WTC11 (cell line): ENCODE data around the gene GZF1. TPM values are rescaled to one million over a fixed set of nuclear protein-coding genes. Genes with fewer than 3 reads are reported as not detected.

Experiments
- ATAC-seq: fragments of 200-7000 bp; cut with Tn5 transposase; 2 replicates; pipeline ENCODE4 v1.10.0; 2021; ENCODE audit warnings: mild to moderate bottlenecking, moderate library complexity
- CTCF ChIA-PET: fragments of 300-600 bp; sonication (Branson Sonifier 250); formaldehyde crosslinking; loops from one replicate; lab custom pipeline; 2021; ENCODE audit warnings: antibody characterized with exemption; lab: Charles Lee
- POLR2A ChIA-PET: fragments of 350-600 bp; sonication (Branson Sonifier 250); formaldehyde crosslinking; loops from one replicate; lab custom pipeline; 2021; ENCODE audit warnings: antibody characterized with exemption; lab: Charles Lee
- DNase-seq: peaks from one replicate; pipeline ENCODE4 v3.0.0; 2021; ENCODE audit warnings: low spot score
- H3K27ac Mint-ChIP-seq: 2 replicates; pipeline ENCODE4 v1.8.0; 2021; ENCODE audit warnings: mixed read lengths
- H3K27me3 Mint-ChIP-seq: 2 replicates; pipeline ENCODE4 v1.8.0; 2021; ENCODE audit warnings: low read depth, mild to moderate bottlenecking, moderate library complexity, mixed read lengths
- H3K36me3 Mint-ChIP-seq: 2 replicates; pipeline ENCODE4 v1.8.0; 2021; ENCODE audit warnings: mixed read lengths
- H3K4me1 Mint-ChIP-seq: 2 replicates; pipeline ENCODE4 v1.8.0; 2022; ENCODE audit warnings: mixed read lengths
- H3K4me3 Mint-ChIP-seq: 2 replicates; pipeline ENCODE4 v1.8.0; 2021; ENCODE audit warnings: mild to moderate bottlenecking, moderate library complexity, mixed read lengths
- H3K9me3 Mint-ChIP-seq: 2 replicates; pipeline ENCODE4 v1.8.0; 2021; ENCODE audit warnings: mixed read lengths
- CREB1 ChIP-seq: sonication (generic); formaldehyde crosslinking; IDR thresholded peaks from 2 replicates; pipeline ENCODE4 v1.8.0; 2023; ENCODE audit warnings: mild to moderate bottlenecking, missing genetic modification reagents
- CREM ChIP-seq: sonication (generic); formaldehyde crosslinking; IDR thresholded peaks from 2 replicates; pipeline ENCODE4 v1.8.1; 2022; ENCODE audit warnings: mild to moderate bottlenecking, missing genetic modification reagents, moderate library complexity
- EMX1 ChIP-seq: fragments of 250-450 bp; sonication (Bioruptor Pico); IDR thresholded peaks from 2 replicates; pipeline ENCODE4 v1.8.0; 2021; ENCODE audit warnings: mild to moderate bottlenecking
- ESRRA ChIP-seq: sonication (generic); formaldehyde crosslinking; IDR thresholded peaks from 2 replicates; pipeline ENCODE4 v1.8.1; 2022; ENCODE audit warnings: mild to moderate bottlenecking, missing genetic modification reagents, borderline replicate concordance
- JAZF1 ChIP-seq: fragments of 250-450 bp; sonication (Bioruptor Pico); IDR thresholded peaks from 2 replicates; pipeline ENCODE4 v1.9.0; 2021; ENCODE audit warnings: moderate library complexity, mild to moderate bottlenecking, inconsistent platforms
- JUN ChIP-seq: sonication (generic); formaldehyde crosslinking; IDR thresholded peaks from 2 replicates; pipeline ENCODE4 v1.8.0; 2023; ENCODE audit warnings: mild to moderate bottlenecking, missing genetic modification reagents
- NFE2L1 ChIP-seq: sonication (generic); formaldehyde crosslinking; IDR thresholded peaks from 2 replicates; pipeline ENCODE4 v1.8.1; 2023; ENCODE audit warnings: missing genetic modification reagents
- NFYB ChIP-seq: sonication (generic); formaldehyde crosslinking; conservative IDR thresholded peaks from 2 replicates; pipeline ENCODE4 v1.8.0; 2022; ENCODE audit warnings: low read depth, missing genetic modification reagents
- SMAD4 ChIP-seq: sonication (generic); formaldehyde crosslinking; IDR thresholded peaks from 2 replicates; pipeline ENCODE4 v1.8.0; 2022; ENCODE audit warnings: mild to moderate bottlenecking, missing genetic modification reagents
- TP53 ChIP-seq: sonication (generic); formaldehyde crosslinking; IDR thresholded peaks from 2 replicates; pipeline ENCODE4 v1.8.1; 2023; ENCODE audit warnings: mild to moderate bottlenecking, missing genetic modification reagents
- ZBTB21 ChIP-seq: sonication (generic); formaldehyde crosslinking; IDR thresholded peaks from 2 replicates; pipeline ENCODE4 v1.8.1; 2023; ENCODE audit warnings: mild to moderate bottlenecking, missing genetic modification reagents, borderline replicate concordance
- ZNF138 ChIP-seq: sonication (generic); formaldehyde crosslinking; conservative IDR thresholded peaks from 2 replicates; pipeline ENCODE4 v1.8.1; 2022; ENCODE audit warnings: mild to moderate bottlenecking, moderate library complexity, missing genetic modification reagents
- ZNF317 ChIP-seq: sonication (generic); formaldehyde crosslinking; IDR thresholded peaks from 2 replicates; pipeline ENCODE4 v1.8.1; 2023; ENCODE audit warnings: low read depth, mild to moderate bottlenecking, moderate library complexity, missing genetic modification reagents, borderline replicate concordance
- ZNF671 ChIP-seq: fragments of 250-450 bp; sonication (Bioruptor Pico); IDR thresholded peaks from 2 replicates; pipeline ENCODE4 v1.8.0; 2021; ENCODE audit warnings: mild to moderate bottlenecking
- total RNA-seq: library from RNA; stranded (reverse); gene quantifications from 3 replicates; pipeline ENCODE4 v1.2.3, GENCODE V29; 2021
- TF ChIP-seq, protein P1 (sequence below): sonication (generic); formaldehyde crosslinking; conservative IDR thresholded peaks from 2 replicates; pipeline ENCODE4 v1.8.1; 2022; ENCODE audit warnings: mild to moderate bottlenecking, missing genetic modification reagents
- TF ChIP-seq, protein P2 (sequence below): sonication (generic); formaldehyde crosslinking; IDR thresholded peaks from 2 replicates; pipeline ENCODE4 v1.8.1; 2023; ENCODE audit warnings: mild to moderate bottlenecking, missing genetic modification reagents
- TF ChIP-seq, protein P3 (sequence below): fragments of 250-450 bp; sonication (Bioruptor Pico); IDR thresholded peaks from 2 replicates; pipeline ENCODE4 v1.9.0; 2021; ENCODE audit warnings: mild to moderate bottlenecking
- TF ChIP-seq, protein P4 (sequence below): sonication (generic); formaldehyde crosslinking; IDR thresholded peaks from 2 replicates; pipeline ENCODE4 v1.8.1; 2023; ENCODE audit warnings: mild to moderate bottlenecking, missing genetic modification reagents, moderate library complexity
- TF ChIP-seq, protein P5 (sequence below): sonication (generic); formaldehyde crosslinking; IDR thresholded peaks from 2 replicates; pipeline ENCODE4 v1.8.0; 2022; ENCODE audit warnings: missing genetic modification reagents
- TF ChIP-seq, protein P6 (sequence below): sonication (generic); formaldehyde crosslinking; conservative IDR thresholded peaks from 2 replicates; pipeline ENCODE4 v1.8.1; 2023; ENCODE audit warnings: mild to moderate bottlenecking, low read depth, missing genetic modification reagents, moderate library complexity
- TF ChIP-seq, protein P7 (sequence below): sonication (generic); formaldehyde crosslinking; IDR thresholded peaks from 2 replicates; pipeline ENCODE4 v1.8.0; 2022; ENCODE audit warnings: mild to moderate bottlenecking, missing genetic modification reagents
- TF ChIP-seq, protein P8 (sequence below): fragments of 250-450 bp; sonication (Bioruptor Pico); conservative IDR thresholded peaks from 2 replicates; pipeline ENCODE4 v1.9.0; 2021; ENCODE audit warnings: mild to moderate bottlenecking

GZF1 gene
- total RNA-seq, 1 experiment from 2014 or later, result 9.5 TPM

DNA sequence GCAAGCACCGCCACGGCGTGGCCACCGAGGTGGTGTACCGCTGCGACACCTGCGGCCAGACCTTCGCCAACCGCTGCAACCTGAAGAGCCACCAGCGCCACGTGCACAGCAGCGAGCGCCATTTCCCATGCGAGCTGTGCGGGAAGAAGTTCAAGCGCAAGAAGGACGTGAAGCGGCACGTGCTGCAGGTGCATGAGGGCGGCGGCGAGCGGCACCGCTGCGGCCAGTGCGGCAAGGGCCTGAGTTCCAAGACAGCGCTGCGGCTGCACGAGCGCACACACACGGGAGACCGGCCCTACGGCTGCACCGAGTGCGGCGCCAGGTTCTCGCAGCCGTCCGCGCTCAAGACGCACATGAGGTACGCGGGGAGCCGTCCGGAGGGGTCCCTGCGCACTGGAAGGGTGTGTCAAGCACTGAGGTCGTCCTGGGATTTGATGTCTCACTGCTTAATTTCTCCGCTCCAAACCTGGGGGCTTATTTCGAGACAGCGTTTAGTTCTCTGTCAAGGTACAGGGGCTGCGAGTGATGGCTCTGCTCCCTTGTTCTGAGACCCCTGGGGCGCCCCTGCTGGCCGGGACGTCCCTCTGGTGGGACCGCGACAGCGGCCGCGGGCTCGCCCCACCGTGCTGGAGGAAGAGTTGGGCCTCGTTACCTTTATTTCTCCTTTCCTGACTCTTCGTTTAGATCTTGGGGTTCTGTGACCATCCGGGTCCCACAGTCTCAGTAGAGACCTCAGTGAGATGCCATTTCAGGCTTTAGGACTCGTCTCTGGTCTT is 3.6 kb downstream of the GZF1 start:
- H3K4me3 Mint-ChIP-seq, result no peak overlapping the region
- DNase-seq (no peak), ATAC-seq (no peak)
- ChIA-PET CTCF (no interaction called here), POLR2A (no interaction called here)
- TF ChIP-seq NFE2L1, result no peak
- TF ChIP-seq, protein P1, sequence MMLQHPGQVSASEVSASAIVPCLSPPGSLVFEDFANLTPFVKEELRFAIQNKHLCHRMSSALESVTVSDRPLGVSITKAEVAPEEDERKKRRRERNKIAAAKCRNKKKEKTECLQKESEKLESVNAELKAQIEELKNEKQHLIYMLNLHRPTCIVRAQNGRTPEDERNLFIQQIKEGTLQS, result 0 out of 2 replicates have a peak, but pooled peaks have one; percentile 27
- peaks cover 33% of the 10 kb centered on the region for H3K36me3 Mint-ChIP-seq
- no peaks in the 10 kb centered on the region for H3K9me3 Mint-ChIP-seq
- H3K27ac Mint-ChIP-seq, result 0 out of 2 replicates have a peak overlapping the region, but pooled peaks have one; percentile 84
- peaks cover 18% of the 10 kb centered on the region for H3K4me1 Mint-ChIP-seq
- no peaks in the 10 kb centered on the region for H3K27me3 Mint-ChIP-seq

DNA sequence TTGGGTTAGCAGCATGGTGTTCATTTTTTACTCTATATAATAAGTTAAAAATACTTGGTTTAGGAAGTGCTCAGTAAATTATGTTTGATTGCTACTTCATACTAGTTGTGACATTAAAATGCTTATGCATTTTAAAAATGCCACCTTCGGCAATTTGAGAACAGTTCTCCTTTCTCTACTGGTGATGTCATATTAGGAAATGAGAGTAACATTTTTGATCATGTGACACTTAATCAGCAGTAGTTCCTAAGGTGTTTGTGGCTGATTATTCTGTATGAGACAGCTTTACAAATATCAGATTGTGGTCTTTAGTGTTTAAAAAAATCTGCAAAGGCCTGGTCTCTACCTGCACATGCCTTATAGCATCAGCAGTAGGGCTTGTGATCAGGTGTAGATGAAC is 4.4 kb downstream of the GZF1 start:
- H3K4me1 Mint-ChIP-seq, result peaks cover 12% of the 10 kb centered on the region
- H3K4me3 Mint-ChIP-seq, result no peak overlapping the region
- H3K27me3 Mint-ChIP-seq, result no peaks in the 10 kb centered on the region
- peaks cover 41% of the 10 kb centered on the region for H3K36me3 Mint-ChIP-seq
- ChIA-PET POLR2A (no interaction called here), CTCF (no interaction called here)
- TF ChIP-seq, protein P2, sequence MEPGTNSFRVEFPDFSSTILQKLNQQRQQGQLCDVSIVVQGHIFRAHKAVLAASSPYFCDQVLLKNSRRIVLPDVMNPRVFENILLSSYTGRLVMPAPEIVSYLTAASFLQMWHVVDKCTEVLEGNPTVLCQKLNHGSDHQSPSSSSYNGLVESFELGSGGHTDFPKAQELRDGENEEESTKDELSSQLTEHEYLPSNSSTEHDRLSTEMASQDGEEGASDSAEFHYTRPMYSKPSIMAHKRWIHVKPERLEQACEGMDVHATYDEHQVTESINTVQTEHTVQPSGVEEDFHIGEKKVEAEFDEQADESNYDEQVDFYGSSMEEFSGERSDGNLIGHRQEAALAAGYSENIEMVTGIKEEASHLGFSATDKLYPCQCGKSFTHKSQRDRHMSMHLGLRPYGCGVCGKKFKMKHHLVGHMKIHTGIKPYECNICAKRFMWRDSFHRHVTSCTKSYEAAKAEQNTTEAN (CRISPR knock-in tag), result no peak
- TF ChIP-seq, protein P3, sequence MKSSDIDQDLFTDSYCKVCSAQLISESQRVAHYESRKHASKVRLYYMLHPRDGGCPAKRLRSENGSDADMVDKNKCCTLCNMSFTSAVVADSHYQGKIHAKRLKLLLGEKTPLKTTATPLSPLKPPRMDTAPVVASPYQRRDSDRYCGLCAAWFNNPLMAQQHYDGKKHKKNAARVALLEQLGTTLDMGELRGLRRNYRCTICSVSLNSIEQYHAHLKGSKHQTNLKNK, result no peak
- TF ChIP-seq SMAD4 (CRISPR knock-in tag), result no peak
- TF ChIP-seq CREM, result no peak
- TF ChIP-seq JAZF1 (CRISPR knock-in tag), result no peak
- TF ChIP-seq, protein P4, sequence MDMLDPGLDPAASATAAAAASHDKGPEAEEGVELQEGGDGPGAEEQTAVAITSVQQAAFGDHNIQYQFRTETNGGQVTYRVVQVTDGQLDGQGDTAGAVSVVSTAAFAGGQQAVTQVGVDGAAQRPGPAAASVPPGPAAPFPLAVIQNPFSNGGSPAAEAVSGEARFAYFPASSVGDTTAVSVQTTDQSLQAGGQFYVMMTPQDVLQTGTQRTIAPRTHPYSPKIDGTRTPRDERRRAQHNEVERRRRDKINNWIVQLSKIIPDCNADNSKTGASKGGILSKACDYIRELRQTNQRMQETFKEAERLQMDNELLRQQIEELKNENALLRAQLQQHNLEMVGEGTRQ (CRISPR knock-in tag), result no peak
- no peak for TF ChIP-seq JUN (CRISPR knock-in tag)
- no peak for TF ChIP-seq TP53 (CRISPR knock-in tag)
- TF ChIP-seq EMX1 (CRISPR knock-in tag), result no peak
- TF ChIP-seq ZBTB21 (CRISPR knock-in tag), result no peak
- no peak for TF ChIP-seq NFYB (CRISPR knock-in tag)
- TF ChIP-seq, protein P5, sequence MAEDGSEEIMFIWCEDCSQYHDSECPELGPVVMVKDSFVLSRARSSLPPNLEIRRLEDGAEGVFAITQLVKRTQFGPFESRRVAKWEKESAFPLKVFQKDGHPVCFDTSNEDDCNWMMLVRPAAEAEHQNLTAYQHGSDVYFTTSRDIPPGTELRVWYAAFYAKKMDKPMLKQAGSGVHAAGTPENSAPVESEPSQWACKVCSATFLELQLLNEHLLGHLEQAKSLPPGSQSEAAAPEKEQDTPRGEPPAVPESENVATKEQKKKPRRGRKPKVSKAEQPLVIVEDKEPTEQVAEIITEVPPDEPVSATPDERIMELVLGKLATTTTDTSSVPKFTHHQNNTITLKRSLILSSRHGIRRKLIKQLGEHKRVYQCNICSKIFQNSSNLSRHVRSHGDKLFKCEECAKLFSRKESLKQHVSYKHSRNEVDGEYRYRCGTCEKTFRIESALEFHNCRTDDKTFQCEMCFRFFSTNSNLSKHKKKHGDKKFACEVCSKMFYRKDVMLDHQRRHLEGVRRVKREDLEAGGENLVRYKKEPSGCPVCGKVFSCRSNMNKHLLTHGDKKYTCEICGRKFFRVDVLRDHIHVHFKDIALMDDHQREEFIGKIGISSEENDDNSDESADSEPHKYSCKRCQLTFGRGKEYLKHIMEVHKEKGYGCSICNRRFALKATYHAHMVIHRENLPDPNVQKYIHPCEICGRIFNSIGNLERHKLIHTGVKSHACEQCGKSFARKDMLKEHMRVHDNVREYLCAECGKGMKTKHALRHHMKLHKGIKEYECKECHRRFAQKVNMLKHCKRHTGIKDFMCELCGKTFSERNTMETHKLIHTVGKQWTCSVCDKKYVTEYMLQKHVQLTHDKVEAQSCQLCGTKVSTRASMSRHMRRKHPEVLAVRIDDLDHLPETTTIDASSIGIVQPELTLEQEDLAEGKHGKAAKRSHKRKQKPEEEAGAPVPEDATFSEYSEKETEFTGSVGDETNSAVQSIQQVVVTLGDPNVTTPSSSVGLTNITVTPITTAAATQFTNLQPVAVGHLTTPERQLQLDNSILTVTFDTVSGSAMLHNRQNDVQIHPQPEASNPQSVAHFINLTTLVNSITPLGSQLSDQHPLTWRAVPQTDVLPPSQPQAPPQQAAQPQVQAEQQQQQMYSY, result no peak
- TF ChIP-seq ESRRA (CRISPR knock-in tag), result no peak
- TF ChIP-seq, protein P6, sequence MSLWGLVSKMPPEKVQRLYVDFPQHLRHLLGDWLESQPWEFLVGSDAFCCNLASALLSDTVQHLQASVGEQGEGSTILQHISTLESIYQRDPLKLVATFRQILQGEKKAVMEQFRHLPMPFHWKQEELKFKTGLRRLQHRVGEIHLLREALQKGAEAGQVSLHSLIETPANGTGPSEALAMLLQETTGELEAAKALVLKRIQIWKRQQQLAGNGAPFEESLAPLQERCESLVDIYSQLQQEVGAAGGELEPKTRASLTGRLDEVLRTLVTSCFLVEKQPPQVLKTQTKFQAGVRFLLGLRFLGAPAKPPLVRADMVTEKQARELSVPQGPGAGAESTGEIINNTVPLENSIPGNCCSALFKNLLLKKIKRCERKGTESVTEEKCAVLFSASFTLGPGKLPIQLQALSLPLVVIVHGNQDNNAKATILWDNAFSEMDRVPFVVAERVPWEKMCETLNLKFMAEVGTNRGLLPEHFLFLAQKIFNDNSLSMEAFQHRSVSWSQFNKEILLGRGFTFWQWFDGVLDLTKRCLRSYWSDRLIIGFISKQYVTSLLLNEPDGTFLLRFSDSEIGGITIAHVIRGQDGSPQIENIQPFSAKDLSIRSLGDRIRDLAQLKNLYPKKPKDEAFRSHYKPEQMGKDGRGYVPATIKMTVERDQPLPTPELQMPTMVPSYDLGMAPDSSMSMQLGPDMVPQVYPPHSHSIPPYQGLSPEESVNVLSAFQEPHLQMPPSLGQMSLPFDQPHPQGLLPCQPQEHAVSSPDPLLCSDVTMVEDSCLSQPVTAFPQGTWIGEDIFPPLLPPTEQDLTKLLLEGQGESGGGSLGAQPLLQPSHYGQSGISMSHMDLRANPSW (CRISPR knock-in tag), result no peak
- TF ChIP-seq ZNF138 (CRISPR knock-in tag), result no peak
- TF ChIP-seq ZNF671, result no peak
- TF ChIP-seq, protein P7, sequence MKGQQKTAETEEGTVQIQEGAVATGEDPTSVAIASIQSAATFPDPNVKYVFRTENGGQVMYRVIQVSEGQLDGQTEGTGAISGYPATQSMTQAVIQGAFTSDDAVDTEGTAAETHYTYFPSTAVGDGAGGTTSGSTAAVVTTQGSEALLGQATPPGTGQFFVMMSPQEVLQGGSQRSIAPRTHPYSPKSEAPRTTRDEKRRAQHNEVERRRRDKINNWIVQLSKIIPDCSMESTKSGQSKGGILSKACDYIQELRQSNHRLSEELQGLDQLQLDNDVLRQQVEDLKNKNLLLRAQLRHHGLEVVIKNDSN (CRISPR knock-in tag), result no peak
- no peak for TF ChIP-seq CREB1 (CRISPR knock-in tag)
- TF ChIP-seq ZNF317 (CRISPR knock-in tag), result no peak
- TF ChIP-seq, protein P8, sequence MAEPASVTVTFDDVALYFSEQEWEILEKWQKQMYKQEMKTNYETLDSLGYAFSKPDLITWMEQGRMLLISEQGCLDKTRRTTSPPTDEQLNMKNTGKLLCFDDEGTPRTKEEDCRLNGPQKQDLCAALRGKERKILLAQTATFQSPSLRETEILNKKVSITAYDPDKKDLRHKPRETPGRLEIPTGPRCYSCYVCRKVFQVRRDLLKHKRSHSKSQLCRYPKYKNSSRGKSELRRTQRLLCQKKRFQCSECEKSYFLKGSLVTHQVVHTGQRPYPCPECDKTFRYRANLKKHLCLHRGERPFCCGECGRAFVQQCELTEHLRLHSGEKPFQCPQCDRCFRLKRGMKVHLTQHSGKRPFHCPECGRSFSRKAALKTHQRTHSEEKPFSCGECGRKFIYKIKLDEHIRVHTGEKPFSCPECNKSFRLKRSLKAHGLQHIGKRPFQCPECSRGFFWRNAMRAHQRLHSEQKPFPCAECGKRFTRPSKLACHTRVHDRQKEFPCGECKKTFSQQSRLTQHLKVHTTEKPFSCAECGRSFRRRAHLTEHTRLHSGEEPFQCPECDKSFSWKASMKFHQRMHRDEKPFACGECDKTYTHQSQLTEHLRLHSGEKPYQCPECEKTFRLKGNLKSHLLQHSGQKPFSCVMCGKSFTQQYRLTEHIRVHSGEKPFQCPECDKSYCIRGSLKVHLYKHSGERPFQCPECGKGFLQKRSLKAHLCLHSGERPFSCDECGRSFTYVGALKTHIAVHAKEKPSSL (CRISPR knock-in tag), result no peak
- no peaks in the 10 kb centered on the region for H3K9me3 Mint-ChIP-seq
- ATAC-seq (no peak), DNase-seq (no peak)
- peak overlapping the region; percentile 74; the same call in 1 of the 2 replicates for H3K27ac Mint-ChIP-seq
